ENCODE results near the gene CTIF.

Gene CTIF

DNA sequence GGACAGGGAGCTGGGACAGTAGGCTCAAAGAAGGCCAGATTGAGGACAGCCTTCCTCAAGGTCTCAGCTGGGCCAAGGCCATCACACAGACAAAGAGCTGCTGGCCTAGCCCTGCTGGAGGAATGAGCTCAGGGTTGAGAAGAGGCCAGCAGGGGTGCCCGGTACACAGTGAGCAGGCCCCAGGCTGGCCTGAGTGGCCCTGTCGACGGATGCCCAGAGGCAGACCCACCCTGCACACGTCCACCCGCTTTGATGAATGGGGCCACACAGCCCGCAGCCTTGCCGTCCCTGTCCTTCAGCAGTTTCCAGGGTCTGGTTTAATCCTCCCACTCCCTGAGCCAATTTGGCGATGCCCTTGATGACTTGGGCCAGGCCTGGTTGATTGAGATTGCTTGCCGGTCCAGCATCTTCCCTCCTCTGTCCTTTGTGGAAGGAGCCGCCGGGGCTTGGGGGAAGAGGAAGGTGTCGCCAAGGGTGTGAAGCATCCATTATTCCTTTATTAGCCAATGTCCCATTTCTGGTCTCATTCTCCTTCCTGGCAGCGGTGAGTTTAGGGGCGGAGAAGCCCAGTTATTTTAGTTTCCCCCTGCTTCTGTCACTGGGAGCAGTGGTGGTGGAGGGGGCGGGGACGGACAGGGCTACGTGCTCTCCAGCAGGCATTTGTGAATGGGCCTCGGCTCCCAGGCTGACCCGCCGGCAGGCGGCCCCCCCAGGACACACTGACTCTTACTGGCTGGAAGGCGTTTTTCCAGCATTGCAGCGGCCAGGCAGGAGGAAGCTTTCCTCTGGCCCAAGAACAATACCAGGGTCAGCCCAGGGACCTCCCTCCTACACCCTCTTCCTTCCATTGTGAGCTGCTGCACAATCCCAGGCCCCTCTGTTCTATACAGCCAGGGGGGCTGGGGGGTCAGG is 141.8 kb downstream of the CTIF start:
- Histone ChIP-seq H2AFZ (ENCODE audit: low read depth, low read length, severe bottlenecking) (no peak overlapping the region), H3K4me3 (ENCODE audit: insufficient read depth, low read length, poor library complexity, severe bottlenecking) (no peak overlapping the region), H3K9me3 (ENCODE audit: insufficient read depth, low read length) (no peaks in the 10 kb centered on the region), H3K27ac (ENCODE audit: low read depth, low read length) (no peak overlapping the region), H3K79me2 (ENCODE audit: insufficient read depth, low read length) (no peaks in the 10 kb centered on the region), H3K9me2 (replicated peaks; ENCODE audit: insufficient read depth, low read length) (no peaks in the 10 kb centered on the region), H3K36me3 (ENCODE audit: low read length) (no peaks in the 10 kb centered on the region), H4K20me1 (ENCODE audit: low read depth, low read length) (no peaks in the 10 kb centered on the region), H3K9ac (ENCODE audit: low read length) (no peak overlapping the region), H3K27me3 (ENCODE audit: low read length) (no peaks in the 10 kb centered on the region), H3K4me2 (ENCODE audit: low read depth, low read length, poor library complexity, severe bottlenecking) (no peak overlapping the region), H3F3A (ENCODE audit: insufficient read depth) (no peaks in the 10 kb centered on the region)
- TF ChIP-seq, protein P1, sequence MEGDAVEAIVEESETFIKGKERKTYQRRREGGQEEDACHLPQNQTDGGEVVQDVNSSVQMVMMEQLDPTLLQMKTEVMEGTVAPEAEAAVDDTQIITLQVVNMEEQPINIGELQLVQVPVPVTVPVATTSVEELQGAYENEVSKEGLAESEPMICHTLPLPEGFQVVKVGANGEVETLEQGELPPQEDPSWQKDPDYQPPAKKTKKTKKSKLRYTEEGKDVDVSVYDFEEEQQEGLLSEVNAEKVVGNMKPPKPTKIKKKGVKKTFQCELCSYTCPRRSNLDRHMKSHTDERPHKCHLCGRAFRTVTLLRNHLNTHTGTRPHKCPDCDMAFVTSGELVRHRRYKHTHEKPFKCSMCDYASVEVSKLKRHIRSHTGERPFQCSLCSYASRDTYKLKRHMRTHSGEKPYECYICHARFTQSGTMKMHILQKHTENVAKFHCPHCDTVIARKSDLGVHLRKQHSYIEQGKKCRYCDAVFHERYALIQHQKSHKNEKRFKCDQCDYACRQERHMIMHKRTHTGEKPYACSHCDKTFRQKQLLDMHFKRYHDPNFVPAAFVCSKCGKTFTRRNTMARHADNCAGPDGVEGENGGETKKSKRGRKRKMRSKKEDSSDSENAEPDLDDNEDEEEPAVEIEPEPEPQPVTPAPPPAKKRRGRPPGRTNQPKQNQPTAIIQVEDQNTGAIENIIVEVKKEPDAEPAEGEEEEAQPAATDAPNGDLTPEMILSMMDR (IDR thresholded peaks at IDR 0.05; ENCODE audit: insufficient read depth, low read length, poor library complexity, severe bottlenecking), result no peak
- no peak for TF ChIP-seq EZH2phosphoT487 (conservative IDR thresholded peaks at IDR 0.05; ENCODE audit: low read length)

DNA sequence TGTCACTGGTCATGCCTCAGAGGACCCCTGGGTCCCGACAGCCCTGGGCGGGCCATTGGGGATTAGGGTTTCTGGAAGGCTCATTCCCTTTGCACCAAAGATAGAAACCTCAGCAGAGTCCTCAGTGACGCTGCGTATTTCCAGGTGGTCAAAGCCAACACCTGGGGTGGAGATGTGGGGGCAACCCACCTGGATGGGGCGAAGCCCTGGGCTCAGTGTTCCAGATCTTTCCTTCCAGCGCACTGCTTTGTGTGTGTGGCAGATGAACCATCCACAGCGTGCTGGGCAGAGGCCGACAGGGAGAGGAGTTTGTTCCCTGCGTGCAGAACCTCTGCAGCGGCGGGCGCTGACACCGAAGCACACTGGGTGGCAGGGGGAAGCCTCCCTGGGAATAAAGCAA is 143.9 kb downstream of the CTIF start:
- Histone ChIP-seq H3K9ac (ENCODE audit: low read length) (no peak overlapping the region), H3K36me3 (ENCODE audit: low read length) (no peaks in the 10 kb centered on the region), H3F3A (ENCODE audit: insufficient read depth) (no peaks in the 10 kb centered on the region), H3K9me2 (replicated peaks; ENCODE audit: insufficient read depth, low read length) (no peaks in the 10 kb centered on the region), H3K4me2 (ENCODE audit: low read depth, low read length, poor library complexity, severe bottlenecking) (no peak overlapping the region), H3K9me3 (ENCODE audit: insufficient read depth, low read length) (no peaks in the 10 kb centered on the region), H2AFZ (ENCODE audit: low read depth, low read length, severe bottlenecking) (no peak overlapping the region), H3K4me3 (ENCODE audit: insufficient read depth, low read length, poor library complexity, severe bottlenecking) (no peak overlapping the region), H3K79me2 (ENCODE audit: insufficient read depth, low read length) (no peaks in the 10 kb centered on the region), H4K20me1 (ENCODE audit: low read depth, low read length) (no peaks in the 10 kb centered on the region), H3K27ac (ENCODE audit: low read depth, low read length) (no peak overlapping the region), H3K27me3 (ENCODE audit: low read length) (no peaks in the 10 kb centered on the region)
- TF ChIP-seq, protein P1 (IDR thresholded peaks at IDR 0.05; ENCODE audit: insufficient read depth, low read length, poor library complexity, severe bottlenecking), result no peak
- no peak for TF ChIP-seq EZH2phosphoT487 (conservative IDR thresholded peaks at IDR 0.05; ENCODE audit: low read length)

DNA sequence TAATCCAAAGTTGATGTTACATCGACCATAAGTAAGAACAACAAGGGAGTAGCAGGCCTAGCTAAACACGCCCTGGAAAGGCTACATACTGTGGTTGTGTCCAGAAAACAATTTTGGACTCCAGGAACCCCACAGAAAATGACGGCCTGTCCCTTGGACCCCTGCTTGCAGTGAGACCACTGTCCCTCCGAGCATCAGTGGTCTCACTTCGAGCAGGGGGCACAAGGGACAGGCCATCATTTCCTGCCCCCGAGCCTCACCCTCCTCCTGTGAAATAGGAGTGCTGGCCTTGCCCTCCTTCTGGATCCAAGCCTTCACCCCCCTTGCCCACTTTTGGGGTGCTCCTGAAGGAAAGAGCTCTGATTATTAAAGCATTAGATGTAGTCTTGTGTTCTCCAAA is 144.4 kb downstream of the CTIF start:
- H3F3A ChIP-seq (ENCODE audit: insufficient read depth), result no peaks in the 10 kb centered on the region
- H3K4me3 ChIP-seq (ENCODE audit: insufficient read depth, low read length, poor library complexity, severe bottlenecking), result no peak overlapping the region
- no peaks in the 10 kb centered on the region for H3K9me2 ChIP-seq (replicated peaks; ENCODE audit: insufficient read depth, low read length)
- no peaks in the 10 kb centered on the region for H4K20me1 ChIP-seq (ENCODE audit: low read depth, low read length)
- no peaks in the 10 kb centered on the region for H3K79me2 ChIP-seq (ENCODE audit: insufficient read depth, low read length)
- H3K9me3 ChIP-seq (ENCODE audit: insufficient read depth, low read length), result no peaks in the 10 kb centered on the region
- H3K27me3 ChIP-seq (ENCODE audit: low read length), result no peaks in the 10 kb centered on the region
- no peak overlapping the region for H3K27ac ChIP-seq (ENCODE audit: low read depth, low read length)
- no peak overlapping the region for H3K4me2 ChIP-seq (ENCODE audit: low read depth, low read length, poor library complexity, severe bottlenecking)
- TF ChIP-seq, protein P1 (IDR thresholded peaks at IDR 0.05; ENCODE audit: insufficient read depth, low read length, poor library complexity, severe bottlenecking), result no peak
- no peak for TF ChIP-seq EZH2phosphoT487 (conservative IDR thresholded peaks at IDR 0.05; ENCODE audit: low read length)
- no peak overlapping the region for H3K9ac ChIP-seq (ENCODE audit: low read length)
- H2AFZ ChIP-seq (ENCODE audit: low read depth, low read length, severe bottlenecking), result no peak overlapping the region
- no peaks in the 10 kb centered on the region for H3K36me3 ChIP-seq (ENCODE audit: low read length)
